Bone marrow (tissue), 2 donors: ENCODE data around the gene TOP1.
"Not testable (repeated sequence)": the region's sequence is repeated elsewhere in the genome, so short reads cannot be mapped to it uniquely, and the experiment has no call there.

Source experiments
- DNase-seq, 2 donors: peaks; one replicate each; lab custom pipeline; 2025; lab: John Stamatoyannopoulos, UW

The TOP1 gene

DNA sequence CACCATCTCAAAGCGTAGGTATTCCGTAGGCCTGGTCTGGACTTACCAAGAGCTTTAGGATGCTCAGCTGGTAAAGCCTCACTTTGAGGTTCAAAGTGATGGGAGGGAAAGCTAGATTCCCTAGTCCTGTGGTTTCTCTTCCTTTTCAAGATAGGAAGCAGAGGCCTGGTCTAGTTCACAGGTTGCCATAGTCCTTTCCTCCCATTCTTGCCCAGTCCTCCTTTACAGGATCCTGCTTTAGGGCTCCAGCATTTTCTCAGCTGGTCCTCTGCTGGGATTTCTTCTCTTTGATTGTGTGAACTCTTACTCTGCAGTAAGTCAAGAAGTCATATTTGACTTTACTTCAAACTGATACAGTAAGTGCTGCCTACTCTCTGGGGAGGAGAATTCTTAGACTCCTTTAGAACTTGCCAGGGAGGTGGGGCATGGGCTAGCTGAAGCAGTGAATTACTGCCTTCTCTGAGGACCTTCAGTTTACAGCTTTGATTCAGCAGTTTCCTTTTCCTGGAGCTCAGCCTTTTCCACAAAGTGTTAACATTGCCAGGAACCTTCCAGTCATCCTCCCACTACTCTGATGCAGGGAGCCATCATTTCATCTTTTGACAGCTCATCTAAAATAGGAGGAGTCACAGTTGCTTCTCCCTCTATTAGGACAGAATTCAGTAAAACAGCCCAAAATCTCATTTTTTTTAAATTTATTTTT lies 65.9 kb downstream of the TOP1 start:
- DNase-seq = no peak

DNA sequence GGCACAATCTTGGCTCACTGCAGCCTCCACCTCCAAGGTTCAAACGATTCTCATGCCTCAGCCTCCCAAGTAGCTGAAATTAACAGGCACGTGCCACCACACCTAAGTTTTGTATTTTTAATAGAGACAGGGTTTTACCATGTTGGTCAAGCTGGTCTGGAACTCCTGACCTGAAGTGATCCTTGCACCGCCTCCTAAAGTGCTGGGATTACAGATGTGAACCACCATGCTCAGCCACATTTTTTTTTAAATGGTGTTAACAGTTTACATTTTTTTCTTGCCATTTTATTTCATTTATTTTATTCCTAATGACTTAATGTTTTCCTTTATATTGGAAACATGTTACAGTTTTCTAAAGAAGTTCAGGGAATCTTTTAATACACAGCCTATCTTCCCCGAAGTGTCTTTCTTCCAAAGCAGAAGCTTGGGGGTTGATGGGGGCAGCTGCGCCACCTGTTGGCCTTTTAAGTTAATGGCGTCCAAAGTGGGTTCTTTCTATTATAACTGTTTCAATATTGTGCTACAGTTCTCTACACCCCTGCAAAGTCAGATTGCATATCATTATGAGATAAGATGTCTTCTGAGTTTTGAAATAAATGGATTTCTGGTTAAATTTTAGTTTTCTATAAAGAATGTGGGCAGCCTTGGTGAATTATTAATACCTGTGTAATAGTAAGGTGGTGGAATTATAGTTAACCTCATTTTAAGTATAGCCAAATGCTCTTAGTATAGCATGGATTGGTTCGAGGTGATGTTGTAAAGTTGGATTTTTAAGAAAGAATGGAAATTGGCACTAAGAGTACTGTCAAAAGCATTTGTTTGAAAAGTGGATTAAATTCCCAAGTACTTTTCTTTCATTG lies 66.7 kb downstream of the TOP1 start:
- peak in 1 of 2 donors; percentile 60 for DNase-seq

DNA sequence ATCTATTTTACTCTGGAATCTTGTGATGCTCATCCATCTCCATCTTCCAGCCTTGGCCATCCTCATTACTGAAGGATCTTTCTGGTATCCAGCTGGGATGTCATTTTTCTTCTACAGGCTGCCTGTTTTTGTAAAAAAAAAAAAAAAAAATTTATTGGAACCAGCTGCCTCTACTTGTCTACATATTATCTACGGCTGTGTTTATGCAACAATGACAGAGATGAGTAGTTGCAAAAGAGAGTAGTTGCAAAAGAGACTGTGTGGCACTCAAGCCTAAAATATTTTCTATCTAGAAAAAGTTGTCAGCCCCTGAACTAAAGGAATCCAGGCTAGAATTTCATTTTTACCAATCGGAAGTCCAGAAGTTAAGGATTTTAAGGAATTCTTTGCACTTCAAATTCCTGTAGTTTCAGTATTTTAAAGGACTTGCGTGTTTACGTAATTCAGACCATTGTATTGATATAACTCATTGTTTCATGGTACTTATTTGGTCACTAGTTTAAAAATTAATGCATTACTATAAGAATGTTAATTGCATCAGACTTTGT lies 70.2 kb downstream of the TOP1 start:
- no peak for DNase-seq

DNA sequence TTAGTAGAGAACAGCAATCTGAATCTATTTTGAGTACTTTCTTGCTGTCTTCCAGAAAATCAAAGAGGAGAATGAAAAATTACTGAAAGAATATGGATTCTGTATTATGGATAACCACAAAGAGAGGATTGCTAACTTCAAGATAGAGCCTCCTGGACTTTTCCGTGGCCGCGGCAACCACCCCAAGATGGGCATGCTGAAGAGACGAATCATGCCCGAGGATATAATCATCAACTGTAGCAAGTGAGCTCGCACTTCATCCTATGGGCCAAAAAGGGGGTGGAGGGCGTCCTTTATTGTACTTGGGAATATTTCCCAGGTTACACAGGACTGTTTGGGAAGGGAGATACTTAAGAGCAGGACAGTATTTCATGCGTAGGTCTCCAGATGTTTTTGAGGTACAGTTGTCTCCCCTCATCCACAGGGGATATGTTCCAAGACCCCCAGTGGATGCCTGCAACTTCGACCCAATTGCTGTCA lies 71.4 kb downstream of the TOP1 start:
- DNase-seq = no peak

DNA sequence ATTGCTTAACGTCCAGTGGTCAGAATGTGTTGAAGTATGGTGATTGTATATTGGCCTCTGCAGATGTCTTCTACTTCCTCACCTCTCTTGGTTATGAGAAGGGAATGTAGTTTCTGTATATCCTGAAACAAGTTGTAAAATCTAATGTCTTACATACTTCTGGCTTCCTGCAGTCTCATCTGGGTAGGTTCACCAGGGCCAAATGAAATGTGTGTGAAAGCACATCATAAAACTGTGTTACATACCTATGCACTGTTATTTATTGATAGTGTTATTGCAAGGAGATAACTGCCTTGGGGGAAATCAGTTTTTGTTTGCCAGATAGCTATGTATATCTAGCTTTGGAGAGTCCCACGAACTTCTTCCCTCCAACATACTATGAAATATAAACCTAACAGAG lies 73.0 kb downstream of the TOP1 start:
- no peak for DNase-seq

DNA sequence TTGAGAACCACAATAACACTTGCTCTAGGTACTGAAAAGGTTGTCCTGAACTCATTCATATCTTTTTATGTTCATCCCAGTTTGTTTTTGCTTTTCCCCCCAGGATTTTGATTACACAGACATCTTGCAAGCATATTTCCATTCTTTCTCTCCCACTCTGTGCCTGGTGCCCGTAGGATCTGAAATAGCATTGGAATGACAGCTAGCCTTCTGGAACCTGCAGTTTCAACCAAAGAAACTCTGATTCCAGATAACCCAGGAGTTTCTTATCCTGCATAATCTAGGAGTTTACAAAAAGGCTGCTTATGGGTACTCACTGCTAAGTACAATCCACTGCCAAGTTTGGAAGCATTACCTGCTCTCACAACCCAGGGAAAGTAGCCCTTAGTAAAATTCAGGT lies 79.9 kb downstream of the TOP1 start:
- DNase-seq = no peak

DNA sequence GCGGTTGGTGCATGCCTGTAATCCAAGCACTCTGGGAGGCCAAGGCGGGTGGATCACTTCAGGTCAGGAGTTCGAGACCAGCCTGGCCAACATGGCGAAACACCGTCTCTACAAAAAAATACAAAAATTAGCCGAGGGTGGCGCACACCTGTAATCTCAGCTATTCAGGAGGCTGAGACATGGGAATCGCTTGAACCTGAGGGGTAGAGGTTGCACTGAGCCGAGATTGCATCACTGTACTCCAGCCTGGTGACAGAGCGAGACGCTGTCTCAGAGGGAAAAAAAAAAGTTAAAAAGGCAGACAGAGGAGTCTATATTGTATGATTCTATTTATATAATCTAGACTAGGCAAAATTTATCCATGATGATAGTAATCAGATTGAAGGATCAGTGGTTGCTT lies 81.4 kb downstream of the TOP1 start:
- DNase-seq = no peak

DNA sequence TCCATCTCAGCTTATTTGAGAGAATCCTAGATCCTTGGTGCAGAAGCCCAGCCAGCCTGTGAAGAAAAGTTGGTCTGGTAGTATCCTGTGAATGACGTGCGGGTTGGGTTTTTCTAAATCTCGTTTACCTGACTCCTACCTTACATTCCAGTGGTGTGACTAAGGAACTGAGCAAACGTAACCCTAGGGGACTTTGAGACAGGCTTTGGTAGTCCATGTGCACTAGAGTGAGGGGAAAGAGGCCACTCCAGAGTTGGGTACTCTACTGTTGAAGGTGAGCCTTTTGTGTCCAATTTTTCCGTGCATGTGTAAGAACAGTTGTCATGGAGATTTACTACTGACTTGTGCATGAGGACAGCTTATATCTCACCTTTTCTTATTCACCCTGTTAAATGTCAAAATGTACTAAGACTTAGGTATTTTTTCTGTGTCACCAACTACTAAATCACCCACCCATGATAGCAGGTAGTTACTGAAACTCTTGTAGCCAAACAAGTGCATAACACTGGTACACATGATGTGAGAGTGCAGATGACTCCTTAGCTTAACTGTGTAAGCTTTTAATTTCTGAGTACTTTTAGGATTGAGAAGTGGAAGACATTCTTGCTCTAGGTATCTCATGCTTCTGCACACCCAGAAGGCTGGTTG lies 82.4 kb downstream of the TOP1 start:
- DNase-seq = no peak

DNA sequence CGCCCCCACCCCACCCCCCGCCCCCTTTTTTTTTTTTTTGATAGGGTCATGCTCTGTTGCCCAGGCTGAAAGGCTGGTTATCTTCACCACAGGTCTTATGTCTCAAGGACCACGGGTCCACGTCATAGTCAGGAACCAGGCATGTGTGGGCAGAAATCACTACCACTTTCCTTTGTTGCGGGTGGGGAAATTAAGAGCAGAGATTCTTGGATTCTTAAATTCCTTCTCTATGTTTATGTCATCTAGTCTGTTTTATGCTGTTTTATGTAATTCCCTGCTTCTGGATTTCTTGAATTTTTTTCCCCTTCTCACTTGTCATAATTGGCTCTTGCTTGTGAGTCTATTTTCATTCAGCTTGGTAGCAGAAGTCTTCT lies 82.9 kb downstream of the TOP1 start:
- no peak for DNase-seq

DNA sequence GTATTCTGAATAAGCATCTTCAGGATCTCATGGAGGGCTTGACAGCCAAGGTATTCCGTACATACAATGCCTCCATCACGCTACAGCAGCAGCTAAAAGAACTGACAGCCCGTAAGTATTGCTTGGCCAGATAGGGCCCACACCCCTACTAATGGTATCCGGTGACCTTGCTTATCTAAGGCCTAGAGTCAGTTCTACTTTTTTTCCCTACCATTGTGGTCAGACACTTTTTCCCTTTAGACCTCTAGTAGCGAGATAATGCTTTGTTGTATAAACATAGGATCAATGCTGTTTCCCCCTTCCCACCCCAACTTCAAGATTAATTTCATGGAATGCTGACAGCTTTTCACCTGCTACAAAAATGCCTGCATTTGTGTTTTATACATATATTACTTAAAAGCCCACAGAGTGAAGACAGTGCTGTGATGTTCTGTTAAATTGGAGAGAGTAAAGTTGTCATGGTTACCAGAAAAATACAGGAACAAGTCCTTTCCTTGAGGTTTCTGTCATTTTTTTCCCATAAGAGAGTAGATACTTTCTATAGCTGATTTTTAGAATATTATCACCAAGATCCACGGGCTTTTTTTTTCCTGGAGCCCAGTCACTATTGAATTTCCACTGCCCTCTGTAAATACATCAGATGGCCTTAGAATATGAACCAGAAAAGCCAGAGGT lies 87.8 kb downstream of the TOP1 start:
- DNase-seq = no peak

DNA sequence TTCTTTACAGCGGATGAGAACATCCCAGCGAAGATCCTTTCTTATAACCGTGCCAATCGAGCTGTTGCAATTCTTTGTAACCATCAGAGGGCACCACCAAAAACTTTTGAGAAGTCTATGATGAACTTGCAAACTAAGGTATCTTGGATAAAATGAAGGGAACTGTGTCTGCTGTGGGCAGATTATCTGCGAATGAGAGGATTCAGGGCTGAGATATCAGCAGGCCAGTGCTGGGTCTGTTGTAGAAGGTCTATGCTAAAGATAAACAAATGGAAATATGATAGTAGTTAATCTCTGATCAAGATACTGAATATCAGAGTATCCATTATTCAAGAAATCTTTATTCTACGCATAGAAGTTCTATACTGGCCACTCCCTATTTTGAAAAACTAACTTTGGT lies 89.5 kb downstream of the TOP1 start:
- DNase-seq = not testable (repeated sequence)

DNA sequence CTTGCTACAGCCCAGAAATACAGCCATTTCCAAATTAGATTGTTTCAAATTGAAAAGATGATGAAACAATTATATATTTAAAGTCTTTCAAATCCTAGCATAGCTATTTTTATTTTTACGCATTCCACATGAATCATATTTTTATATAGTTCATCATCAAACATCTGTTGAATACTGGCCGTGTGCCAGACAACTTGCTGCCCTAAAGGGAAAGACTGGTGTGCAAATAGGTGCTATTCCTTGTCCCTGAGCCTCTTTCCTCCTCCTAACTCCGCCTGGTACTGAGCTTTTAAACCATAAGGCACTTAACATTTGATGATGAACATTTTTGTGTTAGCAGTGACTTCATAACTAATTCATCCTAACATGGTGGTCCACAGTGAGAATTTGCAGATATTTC lies 90.0 kb downstream of the TOP1 start:
- DNase-seq = no peak

DNA sequence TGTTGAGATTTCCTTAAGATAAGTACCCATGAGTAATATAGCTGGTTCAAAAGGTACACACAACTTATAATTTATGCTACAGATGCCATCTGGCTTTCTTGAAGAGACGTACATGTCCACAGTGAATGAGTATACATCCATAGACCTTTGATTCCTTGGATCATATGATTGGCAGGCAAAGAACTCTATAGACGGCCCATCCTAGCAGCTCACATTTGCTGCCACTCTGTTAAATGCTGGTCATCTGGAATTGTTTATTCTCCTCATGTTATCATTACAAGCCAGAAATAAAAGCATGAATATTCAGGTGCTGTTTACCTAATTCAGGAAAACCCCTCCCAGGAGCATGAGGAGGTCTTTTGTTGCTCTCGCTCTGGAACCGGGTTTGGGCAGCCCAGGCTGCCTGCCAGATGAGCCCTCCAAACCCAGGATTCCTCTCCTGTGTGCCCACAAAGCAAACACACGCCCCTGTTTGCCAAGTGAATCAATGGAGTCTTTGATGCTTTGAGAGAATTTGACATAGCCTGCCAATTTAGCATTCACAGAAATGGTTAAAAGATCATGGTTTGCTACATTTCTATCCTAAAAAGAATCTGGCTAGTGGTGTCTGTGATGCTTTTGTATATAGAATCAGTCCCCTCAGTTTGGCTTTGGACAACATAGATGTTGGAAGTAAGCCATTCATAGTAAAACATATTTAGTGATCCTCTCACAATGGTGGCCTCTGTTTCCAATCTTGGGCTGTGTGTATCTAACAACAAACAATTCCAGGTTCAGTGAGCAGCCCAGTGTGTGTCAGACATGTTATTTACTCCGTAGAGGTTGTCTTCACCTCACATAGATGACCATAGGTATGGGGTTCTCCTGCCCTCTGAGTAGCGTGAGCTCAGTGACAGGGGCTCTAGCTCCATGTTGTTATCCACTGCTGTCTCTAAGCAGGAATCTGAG lies 91.3 kb downstream of the TOP1 start:
- DNase-seq = no peak

DNA sequence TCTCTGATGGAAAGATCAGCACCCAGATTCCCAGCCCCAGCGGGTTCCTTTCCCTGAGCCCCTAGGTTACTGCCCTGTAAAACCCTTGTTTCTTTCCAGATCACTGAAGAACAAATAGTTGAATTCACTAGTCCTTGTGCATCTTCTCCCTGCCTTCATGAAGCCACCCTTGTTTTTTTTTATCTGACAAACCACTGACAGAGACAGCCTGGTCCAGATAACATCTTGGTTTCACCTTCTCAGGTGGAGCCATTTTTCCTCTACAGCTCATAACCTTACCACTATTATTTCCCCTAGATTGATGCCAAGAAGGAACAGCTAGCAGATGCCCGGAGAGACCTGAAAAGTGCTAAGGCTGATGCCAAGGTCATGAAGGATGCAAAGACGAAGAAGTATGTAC lies 92.8 kb downstream of the TOP1 start:
- no peak for DNase-seq

DNA sequence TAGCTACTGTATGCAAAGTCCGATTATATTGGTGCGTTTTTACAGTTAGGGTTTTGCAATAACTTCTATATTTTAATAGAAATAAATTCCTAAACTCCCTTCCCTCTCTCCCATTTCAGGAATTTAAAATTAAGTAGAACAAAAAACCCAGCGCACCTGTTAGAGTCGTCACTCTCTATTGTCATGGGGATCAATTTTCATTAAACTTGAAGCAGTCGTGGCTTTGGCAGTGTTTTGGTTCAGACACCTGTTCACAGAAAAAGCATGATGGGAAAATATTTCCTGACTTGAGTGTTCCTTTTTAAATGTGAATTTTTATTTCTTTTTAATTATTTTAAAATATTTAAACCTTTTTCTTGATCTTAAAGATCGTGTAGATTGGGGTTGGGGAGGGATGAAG lies 95.0 kb downstream of the TOP1 start:
- no peak for DNase-seq

DNA sequence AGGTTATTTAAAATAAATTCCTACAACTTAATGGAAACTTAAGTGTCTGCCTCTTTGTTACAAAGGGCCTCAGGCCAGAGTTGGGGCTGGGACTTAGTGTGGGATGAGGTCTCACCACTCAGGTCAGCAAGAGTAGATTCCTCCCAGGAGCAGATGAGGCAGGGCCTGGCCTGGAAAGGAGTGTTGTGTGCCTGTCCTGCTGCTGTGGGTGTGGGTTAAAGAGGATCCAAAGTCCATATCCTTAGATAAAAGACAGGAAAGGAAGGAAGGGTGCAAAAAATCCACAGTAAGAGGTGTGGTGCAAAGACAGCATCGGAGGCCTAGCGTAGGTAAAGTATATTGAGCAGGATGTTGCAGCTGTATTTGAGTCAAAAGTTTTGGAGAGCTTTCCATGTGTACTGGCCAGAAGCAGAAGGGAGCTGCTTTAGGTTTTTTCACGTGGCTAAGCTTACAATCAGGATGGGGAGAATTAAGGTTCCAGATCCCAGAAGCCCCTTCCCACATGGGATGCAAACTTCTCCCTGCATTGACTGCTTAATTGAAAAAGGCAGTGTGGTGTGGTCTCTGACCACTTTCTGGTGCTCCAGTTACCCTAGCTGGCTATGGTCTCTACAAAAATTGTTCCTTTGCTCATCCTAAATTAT lies 96.0 kb downstream of the TOP1 start:
- no peak for DNase-seq

DNA sequence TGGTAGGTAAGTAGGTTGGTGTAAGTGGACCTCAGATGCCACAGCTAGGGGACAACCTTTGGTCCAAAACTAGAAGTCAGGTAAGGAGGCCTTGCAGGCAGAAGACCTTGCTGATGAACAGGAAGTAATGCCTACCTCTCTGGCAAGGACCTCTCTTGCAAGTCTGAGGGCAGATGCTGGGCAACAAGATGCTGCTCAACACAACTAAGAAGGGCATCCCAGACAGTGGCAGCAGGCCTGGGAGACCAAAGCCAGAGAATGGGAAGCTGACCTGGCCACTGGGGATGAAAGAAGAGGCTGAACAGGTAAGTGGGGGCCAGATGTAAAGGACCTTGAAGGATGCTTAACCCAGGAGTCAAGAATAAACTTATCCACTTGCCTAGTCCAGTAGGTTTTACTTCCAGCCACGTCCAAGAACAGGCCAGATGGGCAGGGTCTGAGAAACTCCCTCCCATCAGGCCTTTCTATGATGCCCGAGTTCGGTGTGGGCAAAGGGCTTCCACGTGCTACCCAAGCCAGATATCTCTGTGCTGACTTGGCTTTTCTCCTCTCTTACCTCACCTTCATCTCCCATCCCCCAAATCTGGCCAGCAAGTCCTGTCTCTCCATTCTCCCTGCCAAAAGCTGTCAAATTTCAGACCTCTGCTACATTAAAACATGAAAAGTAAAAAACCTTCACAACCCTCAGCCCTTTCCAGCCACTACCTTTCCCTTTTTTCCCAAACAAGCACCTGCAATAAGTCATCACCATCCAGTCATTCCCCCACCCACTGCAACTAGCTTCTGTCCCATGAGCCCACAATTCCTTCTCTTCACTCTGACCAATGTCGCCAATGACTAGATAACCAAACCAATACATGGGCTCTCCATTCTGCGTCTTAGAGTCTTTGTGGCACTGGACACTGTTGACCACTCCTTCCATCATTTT lies 97.2 kb downstream of the TOP1 start:
- DNase-seq = no peak

DNA sequence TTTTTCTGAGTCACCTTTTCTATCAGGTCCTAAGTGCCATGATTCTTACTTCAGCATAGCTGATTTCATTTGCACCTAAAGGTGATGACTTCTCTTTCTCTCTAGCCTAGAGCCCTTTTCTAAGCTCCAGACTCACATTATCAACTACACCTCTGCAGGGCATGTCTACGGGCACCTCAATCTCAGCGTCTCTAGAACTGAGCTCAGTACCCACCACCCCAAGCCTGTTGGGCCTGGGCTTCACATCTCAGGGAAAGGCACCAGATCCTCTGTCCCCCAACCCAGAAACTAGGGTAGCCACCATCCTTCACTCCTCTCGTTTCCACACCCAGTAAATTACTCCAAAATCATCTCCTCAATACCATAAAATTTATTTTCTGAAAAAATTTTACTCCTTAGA lies 98.1 kb downstream of the TOP1 start:
- DNase-seq = no peak

DNA sequence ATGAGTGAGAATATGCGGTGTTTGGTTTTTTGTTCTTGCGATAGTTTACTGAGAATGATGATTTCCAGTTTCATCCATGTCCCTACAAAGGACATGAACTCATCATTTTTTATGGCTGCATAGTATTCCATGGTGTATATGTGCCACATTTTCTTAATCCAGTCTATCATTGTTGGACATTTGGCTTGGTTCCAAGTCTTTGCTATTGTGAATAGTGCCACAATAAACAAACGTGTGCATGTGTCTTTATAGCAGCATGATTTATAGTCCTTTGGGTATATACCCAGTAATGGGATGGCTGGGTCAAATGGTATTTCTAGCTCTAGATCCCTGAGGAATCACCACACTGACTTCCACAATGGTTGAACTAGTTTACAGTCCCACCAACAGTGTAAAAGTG lies 99.7 kb downstream of the TOP1 start:
- not testable (repeated sequence) for DNase-seq
